Urinary bladder (tissue), 4 donors: Measurements from ENCODE around the gene TAF5L. TPM values are rescaled to one million over a fixed set of nuclear protein-coding genes. Genes with fewer than 3 reads are reported as not detected.
"Not testable (repeated sequence)": the region's sequence is repeated elsewhere in the genome, so short reads cannot be mapped to it uniquely, and the experiment has no call there.

Experiments
- DNase-seq: peaks from one replicate; pipeline ENCODE4 v3.0.0-alpha.2; 2015; ENCODE audit errors: extremely low spot score
- H3K27ac ChIP-seq: one replicate; pipeline ENCODE4 v1.5.1; 2013; ENCODE audit warnings: low read depth, mild to moderate bottlenecking, moderate library complexity
- H3K36me3 ChIP-seq: one replicate; pipeline ENCODE4 v1.6.1; 2013; ENCODE audit warnings: mild to moderate bottlenecking, moderate library complexity; ENCODE audit not compliant: insufficient read depth
- H3K4me1 ChIP-seq: one replicate; pipeline ENCODE4 v1.6.1; 2013; ENCODE audit warnings: mild to moderate bottlenecking, moderate library complexity; ENCODE audit not compliant: insufficient read depth
- H3K4me3 ChIP-seq: one replicate; pipeline ENCODE4 v1.5.1; 2013; ENCODE audit warnings: low read depth, low read length
- WGBS: extraction: QIAGEN DNeasy Blood & Tissue Kit; methylation state at CpG from one replicate; pipeline ENCODE4 v1.1.7; 2013; 5-methylcytosine and 5-hydroxymethylcytosine counted together
- polyA plus RNA-seq: library from polyadenylated mRNA; stranded (reverse); fragments of 200-250 nt; gene quantifications from one replicate; pipeline ENCODE4 v1.2.3, GENCODE V29; 2013
- total RNA-seq: library from RNA; depleted of rRNA; stranded (reverse); fragments of >200 nt; gene quantifications from one replicate; pipeline ENCODE4 v1.2.3, GENCODE V29; 2014
- donor health status: healthy with polysubstance abuse.
- donor health status: healthy.

The TAF5L gene
- total and polyA plus RNA-seq, 2 donors, result 18.1 to 19.3 TPM

GRCh38 chr1:229562686-229563085 is 63.2 kb downstream of the TAF5L start:
- 47% methylated on average over 3 of the region's 3 CpGs for WGBS
- Histone ChIP-seq H3K36me3 (no peaks in the 10 kb centered on the region), H3K27ac (no peak overlapping the region), H3K4me1 (no peaks in the 10 kb centered on the region), H3K4me3 (no peak overlapping the region)
- no peak for DNase-seq

GRCh38 chr1:229561141-229561540 is 64.8 kb downstream of the TAF5L start:
- no peak overlapping the region for H3K27ac ChIP-seq
- 79% methylated on average over 5 of the region's 5 CpGs for WGBS
- no peak for DNase-seq
- H3K4me1 ChIP-seq, result no peaks in the 10 kb centered on the region
- H3K36me3 ChIP-seq, result no peaks in the 10 kb centered on the region
- no peak overlapping the region for H3K4me3 ChIP-seq

GRCh38 chr1:229560124-229560523 is 65.8 kb downstream of the TAF5L start:
- H3K27ac ChIP-seq, DNase-seq, H3K4me1 ChIP-seq, H3K4me3 ChIP-seq, H3K36me3 ChIP-seq: not testable (repeated sequence)
- 92% methylated on average over 15 of the region's 15 CpGs for WGBS

- H3K27ac ChIP-seq, DNase-seq, H3K36me3 ChIP-seq, H3K4me1 ChIP-seq: not testable (repeated sequence)
- peak overlapping the region; percentile 94 for H3K4me3 ChIP-seq
- 37% methylated on average over 20 of the region's 20 CpGs for WGBS
These were observed 66.6 kb downstream of the TAF5L start for GRCh38 chr1:229559336-229559801.

GRCh38 chr1:229558460-229559335 is 67.2 kb downstream of the TAF5L start, which contains the start of gene ABCB10:
TSS of gene ABCB10 (minus strand) at chr1:229558707. CDS start at chr1:229558652, 55 bp downstream.
- Histone ChIP-seq H3K27ac (peak within 1 kb of the TSS; percentile 85), H3K36me3 (no peaks in the 10 kb centered on the region), H3K4me1 (no peaks in the 10 kb centered on the region), H3K4me3 (peak within 1 kb of the TSS; percentile 94)
- under 1% methylated on average over 106 of the region's 109 CpGs for WGBS
- DNase-seq, result peak; percentile 93

GRCh38 chr1:229557913-229558414 is 68.0 kb downstream of the TAF5L start:
- DNase-seq, result no peak
- WGBS, result under 1% methylated on average over 59 of the region's 59 CpGs
- peak overlapping the region; percentile 94 for H3K4me3 ChIP-seq
- H3K4me1 ChIP-seq, result no peaks in the 10 kb centered on the region
- no peaks in the 10 kb centered on the region for H3K36me3 ChIP-seq
- H3K27ac ChIP-seq, result peak overlapping the region; percentile 85

- 21% methylated on average over 5 of the region's 5 CpGs for WGBS
- Histone ChIP-seq H3K36me3 (no peaks in the 10 kb centered on the region), H3K4me1 (no peaks in the 10 kb centered on the region), H3K27ac (no peak overlapping the region), H3K4me3 (peak overlapping the region; percentile 94)
- no peak for DNase-seq
These were observed 68.6 kb downstream of the TAF5L start for GRCh38 chr1:229557200-229557850.

- Histone ChIP-seq H3K36me3 (no peaks in the 10 kb centered on the region), H3K27ac (no peak overlapping the region), H3K4me1 (no peaks in the 10 kb centered on the region), H3K4me3 (no peak overlapping the region)
- WGBS, result 73% methylated on average over 10 of the region's 10 CpGs
- DNase-seq, result no peak
These were observed 70.9 kb downstream of the TAF5L start for GRCh38 chr1:229554886-229555621.

GRCh38 chr1:229553621-229554130 is 72.2 kb downstream of the TAF5L start:
- no peak for DNase-seq
- WGBS, result 93% methylated on average over 7 of the region's 7 CpGs
- H3K4me1 ChIP-seq, result no peaks in the 10 kb centered on the region
- no peaks in the 10 kb centered on the region for H3K36me3 ChIP-seq
- H3K27ac ChIP-seq, result no peak overlapping the region
- no peak overlapping the region for H3K4me3 ChIP-seq

GRCh38 chr1:229552732-229553131 is 73.2 kb downstream of the TAF5L start:
- no peak overlapping the region for H3K27ac ChIP-seq
- H3K4me3 ChIP-seq, result no peak overlapping the region
- 66% methylated on average over 5 of the region's 5 CpGs for WGBS
- no peak for DNase-seq
- no peaks in the 10 kb centered on the region for H3K4me1 ChIP-seq
- no peaks in the 10 kb centered on the region for H3K36me3 ChIP-seq

GRCh38 chr1:229550812-229551567 is 74.9 kb downstream of the TAF5L start:
- 65% methylated on average over 3 of the region's 3 CpGs for WGBS
- no peak for DNase-seq
- Histone ChIP-seq H3K36me3 (no peaks in the 10 kb centered on the region), H3K27ac (no peak overlapping the region), H3K4me3 (no peak overlapping the region), H3K4me1 (no peaks in the 10 kb centered on the region)

- WGBS, result 96% methylated on average over 7 of the region's 7 CpGs
- Histone ChIP-seq H3K4me1 (no peaks in the 10 kb centered on the region), H3K27ac (no peak overlapping the region), H3K36me3 (no peaks in the 10 kb centered on the region), H3K4me3 (no peak overlapping the region)
- no peak for DNase-seq
These were observed 78.4 kb downstream of the TAF5L start for GRCh38 chr1:229547542-229547941.
